HCT116 (cell line): ENCODE measurements around the gene CTAGE1. TPM values are rescaled to one million over a fixed set of nuclear protein-coding genes. Genes with fewer than 3 reads are reported as not detected.

Experiments
- ATAC-seq: fragments of 200-7000 bp; cut with Tn5 transposase; 2 replicates; pipeline ENCODE4 v1.9.1; 2020; ENCODE audit warnings: mild to moderate bottlenecking, moderate library complexity
- BruUV-seq: library from RNA; stranded (reverse); fragments of 400-500 nt; replicated peaks from 2 replicates; lab custom pipeline; 2021; lab: Mats Ljungman, UMichigan
- CTCF ChIA-PET: fragments of 300-600 bp; sonication (Branson Sonifier 250); formaldehyde crosslinking; loops from one replicate; lab custom pipeline; 2021; ENCODE audit warnings: antibody characterized with exemption; lab: Charles Lee
- POLR2A ChIA-PET: fragments of 300-600, 350-600 bp; sonication (Branson Sonifier 250); formaldehyde crosslinking; loops from one replicate; lab custom pipeline; 2021; ENCODE audit warnings: antibody characterized with exemption; lab: Charles Lee
- RAD21 ChIA-PET, 2 experiments: fragments of 300-600 bp; sonication (Branson Sonifier 250); formaldehyde crosslinking; loops; one replicate each; lab custom pipeline; 2023; ENCODE audit warnings: low total read pairs in 2 of 2; ENCODE audit not compliant: uncharacterized antibody in 2 of 2, unreplicated experiment in 2 of 2, low non-redundant PET in 1 of 2; lab: Charles Lee
- DNase-seq: peaks from one replicate; pipeline ENCODE4 v3.0.0-alpha.2; 2010; ENCODE audit warnings: low read depth, low spot score
- H2AFZ ChIP-seq: fragments of 200-600 bp; shearing (Covaris generic), sonication (generic); 2 replicates; pipeline ENCODE4 v1.6.1; 2017; ENCODE audit warnings: low read depth, mixed run types, mixed read lengths, antibody characterized with exemption, low read length; ENCODE audit not compliant: poor library complexity, severe bottlenecking
- H3K27ac ChIP-seq: 2 replicates; pipeline ENCODE4 v1.5.1; 2012; ENCODE audit warnings: low read depth, low read length
- H3K27me3 ChIP-seq: fragments of 200-600 bp; sonication (generic); 2 replicates; pipeline ENCODE4 v1.6.1; 2016; ENCODE audit warnings: mixed run types, low read length, mixed read lengths; ENCODE audit not compliant: insufficient read depth
- H3K36me3 ChIP-seq, 2 experiments: fragments of 200-500 bp in 1 of 2; fragments of 200-600 bp in 1 of 2; sonication (Bioruptor generic) in 1 of 2; sonication (generic) in 1 of 2; 2 replicates each; pipeline versions ENCODE4 v1.5.1 to v1.6.1; 2014 to 2016; ENCODE audit warnings: low read length in 2 of 2, inconsistent platforms in 1 of 2, mixed read lengths in 1 of 2, mixed run types in 1 of 2; ENCODE audit not compliant: insufficient read depth in 2 of 2, control insufficient read depth in 1 of 2
- H3K4me1 ChIP-seq, 2 experiments: fragments of 200-600 bp in 1 of 2; sonication (generic) in 1 of 2; 2 replicates each; pipeline versions ENCODE4 v1.5.1 to v1.6.1; 2012 to 2017; ENCODE audit warnings: low read length in 2 of 2, inconsistent platforms in 1 of 2, mild to moderate bottlenecking in 1 of 2, mixed read lengths in 1 of 2, mixed run types in 1 of 2, moderate library complexity in 1 of 2; ENCODE audit not compliant: insufficient read depth in 2 of 2, control insufficient read depth in 1 of 2
- H3K4me2 ChIP-seq: fragments of 200-600 bp; sonication (generic); 2 replicates; pipeline ENCODE4 v1.6.1; 2017; ENCODE audit warnings: mixed run types, low read length, mixed read lengths
- H3K4me3 ChIP-seq, 2 experiments: fragments of 200-600 bp in 1 of 2; sonication (generic) in 1 of 2; replicated peaks in 1 of 2; 2 replicates each; pipeline ENCODE4 v1.5.1; 2011 to 2016; ENCODE audit warnings: low read length in 2 of 2, control low read depth in 1 of 2, low read depth in 1 of 2, mild to moderate bottlenecking in 1 of 2, mixed read lengths in 1 of 2, mixed run types in 1 of 2
- H3K79me2 ChIP-seq: fragments of 200-600 bp; sonication (generic); 2 replicates; pipeline ENCODE4 v1.6.1; 2017; ENCODE audit warnings: mild to moderate bottlenecking, mixed run types, low read length, moderate library complexity, mixed read lengths; ENCODE audit not compliant: insufficient read depth
- H3K9ac ChIP-seq: fragments of 200-600 bp; sonication (generic); 2 replicates; pipeline ENCODE4 v1.6.1; 2016; ENCODE audit warnings: low read length, mixed read lengths
- H3K9me2 ChIP-seq: fragments of 200-600 bp; sonication (generic), shearing (Covaris generic); 2 replicates; pipeline ENCODE4 v1.6.1; 2017; ENCODE audit warnings: mixed run types, mild to moderate bottlenecking, moderate library complexity; ENCODE audit not compliant: insufficient read depth
- H3K9me3 ChIP-seq, 2 experiments: fragments of 200-500 bp in 1 of 2; fragments of 200-600 bp in 1 of 2; sonication (Bioruptor generic) in 1 of 2; sonication (generic) in 1 of 2; 2 replicates each; pipeline ENCODE4 v1.6.1; 2014 to 2017; ENCODE audit warnings: low read length in 2 of 2, mixed read lengths in 2 of 2, inconsistent platforms in 1 of 2, low read depth in 1 of 2, mild to moderate bottlenecking in 1 of 2, mixed run types in 1 of 2, moderate library complexity in 1 of 2; ENCODE audit not compliant: control insufficient read depth in 1 of 2, insufficient read depth in 1 of 2
- H4K20me1 ChIP-seq: fragments of 200-600 bp; sonication (generic), shearing (Covaris generic); 2 replicates; pipeline ENCODE4 v1.6.1; 2017; ENCODE audit warnings: mixed run types, mild to moderate bottlenecking, moderate library complexity; ENCODE audit not compliant: insufficient read depth
- ATF3 ChIP-seq: IDR thresholded peaks from 2 replicates; pipeline ENCODE4 v1.6.1; 2012
- CEBPB ChIP-seq: IDR thresholded peaks from 2 replicates; pipeline ENCODE4 v1.6.1; 2012; ENCODE audit warnings: low read depth
- CTCF ChIP-seq, 3 experiments: fragments of 200-600 bp in 1 of 3; sonication (generic) in 1 of 3; IDR thresholded peaks in 2 of 3; conservative IDR thresholded peaks in 1 of 3; 2 replicates each; pipeline ENCODE4 v1.5.1; 2012 to 2017; ENCODE audit warnings: low read depth in 2 of 3, low read length in 2 of 3, antibody characterized with exemption in 1 of 3, borderline replicate concordance in 1 of 3, control low read depth in 1 of 3, mild to moderate bottlenecking in 1 of 3, mixed read lengths in 1 of 3, mixed run types in 1 of 3, moderate library complexity in 1 of 3; ENCODE audit not compliant: insufficient read depth in 1 of 3
- ELF1 ChIP-seq: IDR thresholded peaks from 2 replicates; pipeline ENCODE4 v1.6.1; 2012; ENCODE audit warnings: low read depth, borderline replicate concordance
- EZH2phosphoT487 ChIP-seq: fragments of 200-600 bp; IDR thresholded peaks from 2 replicates; pipeline ENCODE4 v1.6.1; 2018; ENCODE audit warnings: antibody characterized with exemption, borderline replicate concordance
- JUND ChIP-seq: IDR thresholded peaks from 2 replicates; pipeline ENCODE4 v1.6.1; 2012
- ZFX ChIP-seq: fragments of 450-650 bp; IDR thresholded peaks from 2 replicates; pipeline ENCODE4 v1.6.1; 2017
- intact Hi-C: fragments of 100-400 bp; cut with micrococcal nuclease; formaldehyde crosslinking; loops from 2 replicates; pipeline ENCODE4 v1.10.0; 2022
- total RNA-seq: library from RNA; stranded (reverse); gene quantifications from one replicate; pipeline ENCODE4 v1.2.1, GENCODE V29; 2021; ENCODE audit not compliant: unreplicated experiment

Gene CTAGE1
- total RNA-seq, 1 experiment from 2014 or later: not detected

- TF ChIP-seq EZH2phosphoT487 (no peak), ZFX (no peak)
Observed at GRCh38 chr18:22446911-22447310, 29.2 kb upstream of the CTAGE1 start (continued).

- Histone ChIP-seq H3K9me3 (peaks cover 0 to 10% of the 10 kb centered on the region in 2 experiments; a peak in 1 of 4 replicates), H3K27me3 (no peaks in the 10 kb centered on the region), H3K9ac (no peak overlapping the region), H3K36me3 (no peaks in the 10 kb centered on the region), H3K4me3 (no peak overlapping the region)
- POLR2A ChIA-PET: no interaction called here
- no peak for ATAC-seq
- TF ChIP-seq ELF1 (no peak), CEBPB (no peak), EZH2phosphoT487 (no peak), ATF3 (no peak)
- TF ChIP-seq, all 23 proteins: peak for 0
- Histone ChIP-seq H3K79me2 (no peaks in the 10 kb centered on the region), H3K4me1 (no peaks in the 10 kb centered on the region), H2AFZ (no peak overlapping the region), H3K9me2 (no peaks in the 10 kb centered on the region), H3K27ac (no peak overlapping the region), H4K20me1 (no peaks in the 10 kb centered on the region), H3K4me2 (no peak overlapping the region)
- no TSS peak for BruUV-seq
- no peak for DNase-seq
- intact Hi-C loops: no loop called here
- ChIA-PET CTCF (no interaction called here), RAD21 (no interaction called here)
Observed at GRCh38 chr18:22446325-22446724, 28.6 kb upstream of the CTAGE1 start.

- Histone ChIP-seq H3K4me2 (no peak overlapping the region), H3K27me3 (no peaks in the 10 kb centered on the region), H2AFZ (no peak overlapping the region), H3K27ac (no peak overlapping the region), H4K20me1 (no peaks in the 10 kb centered on the region), H3K9me3 (no peaks in the 10 kb centered on the region), H3K79me2 (no peaks in the 10 kb centered on the region), H3K4me3 (no peak overlapping the region), H3K9me2 (no peaks in the 10 kb centered on the region), H3K4me1 (no peaks in the 10 kb centered on the region), H3K36me3 (no peaks in the 10 kb centered on the region), H3K9ac (no peak overlapping the region)
- no peak for ATAC-seq
- no TSS peak for BruUV-seq
- TF ChIP-seq JUND (no peak), CTCF (IDR thresholded peaks at IDR 0.05 in 2 of 3, conservative IDR thresholded peaks at IDR 0.05 in 1 of 3; ENCODE audit: borderline replicate concordance in 1 of 3, insufficient read depth in 1 of 3, low read depth in 2 of 3, low read length in 2 of 3) (peak in 1 of 3 experiments; percentile 33; a peak in 1 of 6 replicates)
- ChIA-PET POLR2A (no interaction called here), CTCF (no interaction called here), RAD21 (no interaction called here)
- intact Hi-C loops: loop anchor here (5.0 kb wide), 1 partner anchor 51 kb away; no protein-coding TSS in a partner anchor
- DNase-seq: no peak
Observed at GRCh38 chr18:22441638-22442037, 23.9 kb upstream of the CTAGE1 start.
